GM12878 (cell line): Measurements from ENCODE around the gene KLK5. TPM values are rescaled to one million over a fixed set of nuclear protein-coding genes. Genes with fewer than 3 reads are reported as not detected.

Experiments
- ATAC-seq: fragments of 200-7000 bp; cut with Tn5 transposase; 3 replicates; pipeline ENCODE4 v1.9.1; 2020; ENCODE audit warnings: mild to moderate bottlenecking, moderate library complexity
- BruUV-seq: library from RNA; stranded (reverse); fragments of 400-500 nt; replicated peaks from 2 replicates; lab custom pipeline; 2021; lab: Mats Ljungman, UMichigan
- CTCF ChIA-PET: fragments of 300-600 bp; sonication (Branson Sonifier 250); formaldehyde crosslinking; extraction: SDS; loops from one replicate; lab custom pipeline; 2021; ENCODE audit warnings: inconsistent platforms; lab: Yijun Ruan, JAX
- POLR2A ChIA-PET: fragments of 350-600 bp; formaldehyde crosslinking; extraction: SDS; loops from one replicate; lab custom pipeline; 2021; ENCODE audit warnings: inconsistent platforms; lab: Charles Lee
- RAD21 ChIA-PET: fragments of 300-600 bp; sonication (Branson Sonifier 250); formaldehyde crosslinking; loops from one replicate; lab custom pipeline; 2023; ENCODE audit warnings: antibody characterized with exemption; ENCODE audit not compliant: unreplicated experiment; lab: Charles Lee
- SMC1A ChIA-PET: fragments of 300-600 bp; sonication (Branson Sonifier 250); formaldehyde crosslinking; loops from one replicate; lab custom pipeline; 2023; ENCODE audit not compliant: unreplicated experiment, uncharacterized antibody; lab: Charles Lee
- DNase-seq: peaks from one replicate; pipeline ENCODE4 v3.0.0-alpha.2; 2011; ENCODE audit warnings: low read depth, low spot score
- FAIRE-seq: peaks from 3 replicates; lab custom pipeline; 2011; peaks lifted over from hg19 to GRCh38; lab: Jason Lieb, UNC
- H2AFZ ChIP-seq: 2 replicates; pipeline ENCODE4 v1.6.0; 2011; ENCODE audit warnings: low read depth, low read length, control low read depth; ENCODE audit not compliant: control insufficient read depth
- H3K27ac ChIP-seq: 2 replicates; pipeline ENCODE4 v1.5.1; 2011; ENCODE audit warnings: control low read depth; ENCODE audit not compliant: control insufficient read depth, insufficient read depth
- H3K27me3 ChIP-seq, 2 experiments: replicated peaks in 1 of 2; 2 replicates each; pipeline versions ENCODE4 v1.6.0 to v1.6.1; 2011; ENCODE audit warnings: low read length in 1 of 2; ENCODE audit not compliant: control insufficient read depth in 2 of 2, insufficient read depth in 2 of 2
- H3K36me3 ChIP-seq, 2 experiments: 2 replicates each; pipeline ENCODE4 v1.5.1; 2011; ENCODE audit warnings: low read length in 1 of 2; ENCODE audit not compliant: control insufficient read depth in 2 of 2, insufficient read depth in 2 of 2
- H3K4me1 ChIP-seq: 2 replicates; pipeline ENCODE4 v1.6.1; 2011; ENCODE audit warnings: mild to moderate bottlenecking, low read length, moderate library complexity, mixed read lengths; ENCODE audit not compliant: control insufficient read depth, insufficient read depth
- H3K4me2 ChIP-seq: 2 replicates; pipeline ENCODE4 v1.6.0; 2011; ENCODE audit warnings: control low read depth; ENCODE audit not compliant: control insufficient read depth, insufficient read depth
- H3K4me3 ChIP-seq: fragments of 200-600 bp; sonication (generic); 2 replicates; pipeline ENCODE4 v1.5.1; 2016
- H3K79me2 ChIP-seq: 2 replicates; pipeline ENCODE4 v1.6.0; 2011; ENCODE audit warnings: low read length; ENCODE audit not compliant: control insufficient read depth, insufficient read depth
- H3K9ac ChIP-seq: 2 replicates; pipeline ENCODE4 v1.8.0; 2011; ENCODE audit warnings: low read length, control low read depth, mixed read lengths; ENCODE audit not compliant: control insufficient read depth, insufficient read depth
- H3K9me3 ChIP-seq: replicated peaks from 3 replicates; pipeline ENCODE4 v1.5.1; 2011; ENCODE audit warnings: mild to moderate bottlenecking, low read length; ENCODE audit not compliant: control insufficient read depth, insufficient read depth
- H4K20me1 ChIP-seq: 2 replicates; pipeline ENCODE4 v1.6.0; 2011; ENCODE audit not compliant: control insufficient read depth, insufficient read depth
- GABPA ChIP-seq: IDR thresholded peaks from 2 replicates; pipeline ENCODE4 v1.6.1; 2014; ENCODE audit warnings: antibody characterized with exemption, low read depth, mild to moderate bottlenecking, inconsistent platforms
- HDAC6 ChIP-seq: fragments of 200-600 bp; sonication (generic); IDR thresholded peaks from one replicate; pipeline ENCODE4 v1.8.0; 2017; ENCODE audit warnings: antibody characterized with exemption; ENCODE audit not compliant: unreplicated experiment
- PAX5 ChIP-seq: IDR thresholded peaks from 2 replicates; pipeline ENCODE4 v1.6.1; 2011; ENCODE audit warnings: low read depth, low read length, borderline replicate concordance
- TCF12 ChIP-seq: IDR thresholded peaks from 2 replicates; pipeline ENCODE4 v1.6.1; 2011; ENCODE audit warnings: low read depth, mild to moderate bottlenecking, low read length
- TCF3 ChIP-seq: IDR thresholded peaks from 2 replicates; pipeline ENCODE4 v1.6.1; 2012; ENCODE audit warnings: low read depth, mild to moderate bottlenecking, low read length, borderline replicate concordance; ENCODE audit not compliant: insufficient read depth
- ZNF622 ChIP-seq: fragments of 450-650 bp; IDR thresholded peaks from 2 replicates; pipeline ENCODE4 v1.6.1; 2017; ENCODE audit warnings: mild to moderate bottlenecking, inconsistent platforms
- WGBS: methylation state at CpG from one replicate; pipeline ENCODE4 v1.1.6; 2016; ENCODE audit warnings: low lambda C conversion rate; ENCODE audit not compliant: insufficient replicate concordance, insufficient coverage; ENCODE audit errors: missing lambda C conversion rate; 5-methylcytosine and 5-hydroxymethylcytosine counted together
- in situ Hi-C: fragments of 300-500 bp; cut with MboI; formaldehyde crosslinking; loops from 9 replicates; pipeline ENCODE4 v1.14.3; 2018; ENCODE audit warnings: mixed read lengths
- intact Hi-C: fragments of 100-400 bp; cut with micrococcal nuclease; formaldehyde crosslinking; loops from one replicate; pipeline ENCODE4 v1.14.2; 2022; ENCODE audit not compliant: unreplicated experiment
- polyA plus RNA-seq, 11 experiments: library from polyadenylated mRNA; depleted of rRNA in 4 of 11; unstranded in 6 of 11; stranded (reverse) in 5 of 11; fragments of >200 nt; fragmentation: Nextera tagmentation in 4 of 11; fragmentation: Illumina TruSeq in 1 of 11; extraction: Ambion mirVana in 4 of 11; extraction: Trizol in 1 of 11; gene quantifications; 1 replicate in 1 of 11; 2 replicates in 10 of 11; pipeline versions ENCODE4 v1.2.1 to v1.2.3, GENCODE V29; 2011 to 2016; ENCODE audit warnings: inconsistent platforms in 2 of 11, missing spikeins in 2 of 11, low read depth in 1 of 11
- total RNA-seq, 4 experiments: library from RNA; depleted of rRNA in 3 of 4; stranded (reverse); fragments of >200 nt in 3 of 4; fragmentation: Illumina TruSeq in 1 of 4; extraction: Trizol in 1 of 4; gene quantifications; 2 replicates each; pipeline versions ENCODE4 v1.2.1 to v1.2.3, GENCODE V29; 2013 to 2021
- TF ChIP-seq, protein P1 (sequence below): fragments of 450-650 bp; formaldehyde crosslinking; IDR thresholded peaks from 2 replicates; pipeline ENCODE4 v1.5.0; 2022; ENCODE audit warnings: mild to moderate bottlenecking, missing genetic modification characterization
- TF ChIP-seq, protein P2 (sequence below): IDR thresholded peaks from 2 replicates; pipeline ENCODE4 v1.6.1; 2011; ENCODE audit warnings: low read depth, low read length, improper control_type of control experiment, borderline replicate concordance
- TF ChIP-seq, protein P3 (sequence below): IDR thresholded peaks from 2 replicates; pipeline ENCODE4 v1.6.1; 2012; ENCODE audit warnings: improper control_type of control experiment, low read depth, low read length; ENCODE audit not compliant: insufficient replicate concordance

KLK5 gene
- total and polyA plus RNA-seq, 10 of the 15 experiments (the other 5 are each of a cell fraction or from before 2014, with no cell fraction given): 0.16 TPM; not detected in 9

DNA sequence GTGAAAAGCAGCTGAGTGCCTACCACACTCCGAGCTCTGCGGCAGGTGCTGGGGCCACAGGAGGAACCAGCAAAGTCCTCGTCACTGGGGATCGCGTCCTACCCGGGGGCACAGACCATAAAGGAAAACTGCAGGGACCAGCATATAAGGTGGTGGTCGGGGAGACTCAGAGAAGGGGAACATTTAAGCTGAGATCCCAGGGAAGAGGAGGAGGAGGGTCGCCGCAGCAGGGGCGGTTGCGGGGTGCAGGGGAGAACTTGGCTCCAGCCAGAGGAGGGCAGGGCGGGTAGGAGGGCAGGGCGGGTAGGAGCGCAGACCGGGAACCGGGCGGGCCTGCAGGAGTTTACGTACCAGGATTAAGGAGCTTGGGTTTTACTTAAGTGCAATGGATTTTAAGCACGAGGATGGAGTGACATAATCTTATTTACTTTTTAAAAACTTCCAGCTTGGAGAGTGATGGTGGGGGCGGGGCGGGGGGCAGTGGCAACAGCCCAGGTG is 40.7 kb downstream of the KLK5 start:
- TF ChIP-seq GABPA: no peak
- TF ChIP-seq TCF12: no peak
- no peak for TF ChIP-seq PAX5
- TF ChIP-seq, protein P1, sequence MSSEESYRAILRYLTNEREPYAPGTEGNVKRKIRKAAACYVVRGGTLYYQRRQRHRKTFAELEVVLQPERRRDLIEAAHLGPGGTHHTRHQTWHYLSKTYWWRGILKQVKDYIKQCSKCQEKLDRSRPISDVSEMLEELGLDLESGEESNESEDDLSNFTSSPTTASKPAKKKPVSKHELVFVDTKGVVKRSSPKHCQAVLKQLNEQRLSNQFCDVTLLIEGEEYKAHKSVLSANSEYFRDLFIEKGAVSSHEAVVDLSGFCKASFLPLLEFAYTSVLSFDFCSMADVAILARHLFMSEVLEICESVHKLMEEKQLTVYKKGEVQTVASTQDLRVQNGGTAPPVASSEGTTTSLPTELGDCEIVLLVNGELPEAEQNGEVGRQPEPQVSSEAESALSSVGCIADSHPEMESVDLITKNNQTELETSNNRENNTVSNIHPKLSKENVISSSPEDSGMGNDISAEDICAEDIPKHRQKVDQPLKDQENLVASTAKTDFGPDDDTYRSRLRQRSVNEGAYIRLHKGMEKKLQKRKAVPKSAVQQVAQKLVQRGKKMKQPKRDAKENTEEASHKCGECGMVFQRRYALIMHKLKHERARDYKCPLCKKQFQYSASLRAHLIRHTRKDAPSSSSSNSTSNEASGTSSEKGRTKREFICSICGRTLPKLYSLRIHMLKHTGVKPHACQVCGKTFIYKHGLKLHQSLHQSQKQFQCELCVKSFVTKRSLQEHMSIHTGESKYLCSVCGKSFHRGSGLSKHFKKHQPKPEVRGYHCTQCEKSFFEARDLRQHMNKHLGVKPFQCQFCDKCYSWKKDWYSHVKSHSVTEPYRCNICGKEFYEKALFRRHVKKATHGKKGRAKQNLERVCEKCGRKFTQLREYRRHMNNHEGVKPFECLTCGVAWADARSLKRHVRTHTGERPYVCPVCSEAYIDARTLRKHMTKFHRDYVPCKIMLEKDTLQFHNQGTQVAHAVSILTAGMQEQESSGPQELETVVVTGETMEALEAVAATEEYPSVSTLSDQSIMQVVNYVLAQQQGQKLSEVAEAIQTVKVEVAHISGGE (CRISPR knock-in tag): no peak
- no peak for TF ChIP-seq ZNF622
- TF ChIP-seq, protein P2, sequence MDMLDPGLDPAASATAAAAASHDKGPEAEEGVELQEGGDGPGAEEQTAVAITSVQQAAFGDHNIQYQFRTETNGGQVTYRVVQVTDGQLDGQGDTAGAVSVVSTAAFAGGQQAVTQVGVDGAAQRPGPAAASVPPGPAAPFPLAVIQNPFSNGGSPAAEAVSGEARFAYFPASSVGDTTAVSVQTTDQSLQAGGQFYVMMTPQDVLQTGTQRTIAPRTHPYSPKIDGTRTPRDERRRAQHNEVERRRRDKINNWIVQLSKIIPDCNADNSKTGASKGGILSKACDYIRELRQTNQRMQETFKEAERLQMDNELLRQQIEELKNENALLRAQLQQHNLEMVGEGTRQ: no peak
- TF ChIP-seq HDAC6: no peak
- TF ChIP-seq, protein P3, sequence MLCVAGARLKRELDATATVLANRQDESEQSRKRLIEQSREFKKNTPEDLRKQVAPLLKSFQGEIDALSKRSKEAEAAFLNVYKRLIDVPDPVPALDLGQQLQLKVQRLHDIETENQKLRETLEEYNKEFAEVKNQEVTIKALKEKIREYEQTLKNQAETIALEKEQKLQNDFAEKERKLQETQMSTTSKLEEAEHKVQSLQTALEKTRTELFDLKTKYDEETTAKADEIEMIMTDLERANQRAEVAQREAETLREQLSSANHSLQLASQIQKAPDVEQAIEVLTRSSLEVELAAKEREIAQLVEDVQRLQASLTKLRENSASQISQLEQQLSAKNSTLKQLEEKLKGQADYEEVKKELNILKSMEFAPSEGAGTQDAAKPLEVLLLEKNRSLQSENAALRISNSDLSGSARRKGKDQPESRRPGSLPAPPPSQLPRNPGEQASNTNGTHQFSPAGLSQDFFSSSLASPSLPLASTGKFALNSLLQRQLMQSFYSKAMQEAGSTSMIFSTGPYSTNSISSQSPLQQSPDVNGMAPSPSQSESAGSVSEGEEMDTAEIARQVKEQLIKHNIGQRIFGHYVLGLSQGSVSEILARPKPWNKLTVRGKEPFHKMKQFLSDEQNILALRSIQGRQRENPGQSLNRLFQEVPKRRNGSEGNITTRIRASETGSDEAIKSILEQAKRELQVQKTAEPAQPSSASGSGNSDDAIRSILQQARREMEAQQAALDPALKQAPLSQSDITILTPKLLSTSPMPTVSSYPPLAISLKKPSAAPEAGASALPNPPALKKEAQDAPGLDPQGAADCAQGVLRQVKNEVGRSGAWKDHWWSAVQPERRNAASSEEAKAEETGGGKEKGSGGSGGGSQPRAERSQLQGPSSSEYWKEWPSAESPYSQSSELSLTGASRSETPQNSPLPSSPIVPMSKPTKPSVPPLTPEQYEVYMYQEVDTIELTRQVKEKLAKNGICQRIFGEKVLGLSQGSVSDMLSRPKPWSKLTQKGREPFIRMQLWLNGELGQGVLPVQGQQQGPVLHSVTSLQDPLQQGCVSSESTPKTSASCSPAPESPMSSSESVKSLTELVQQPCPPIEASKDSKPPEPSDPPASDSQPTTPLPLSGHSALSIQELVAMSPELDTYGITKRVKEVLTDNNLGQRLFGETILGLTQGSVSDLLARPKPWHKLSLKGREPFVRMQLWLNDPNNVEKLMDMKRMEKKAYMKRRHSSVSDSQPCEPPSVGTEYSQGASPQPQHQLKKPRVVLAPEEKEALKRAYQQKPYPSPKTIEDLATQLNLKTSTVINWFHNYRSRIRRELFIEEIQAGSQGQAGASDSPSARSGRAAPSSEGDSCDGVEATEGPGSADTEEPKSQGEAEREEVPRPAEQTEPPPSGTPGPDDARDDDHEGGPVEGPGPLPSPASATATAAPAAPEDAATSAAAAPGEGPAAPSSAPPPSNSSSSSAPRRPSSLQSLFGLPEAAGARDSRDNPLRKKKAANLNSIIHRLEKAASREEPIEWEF: no peak
- TF ChIP-seq TCF3: no peak
- TF ChIP-seq, all 136 proteins: peak for 0
- Histone ChIP-seq H3K4me3 (no peak overlapping the region), H3K4me2 (no peak overlapping the region), H3K9ac (no peak overlapping the region), H3K79me2 (no peaks in the 10 kb centered on the region), H3K9me3 (no peaks in the 10 kb centered on the region; the same call in 2 of the 3 replicates), H2AFZ (no peak overlapping the region), H3K36me3 (no peaks in the 10 kb centered on the region), H3K27me3 (peaks cover 4 to 9% of the 10 kb centered on the region in 2 experiments; a peak in 3 of 4 replicates), H3K4me1 (no peaks in the 10 kb centered on the region), H4K20me1 (no peaks in the 10 kb centered on the region), H3K27ac (no peak overlapping the region)
- in situ Hi-C loops (no loop called here), intact Hi-C loops (no loop called here)
- ATAC-seq (no peak), DNase-seq (no peak), FAIRE-seq (no peak)
- ChIA-PET SMC1A (interaction anchor here (0.9 to 1.6 kb wide), 3 partner anchors 9 to 111 kb away, joined by 3 to 4 read pairs (median 3); no protein-coding TSS in a partner anchor), CTCF (interaction anchor here (1.8 kb wide), 1 partner anchor 10 kb away, joined by 11 read pairs; no protein-coding TSS in a partner anchor), RAD21 (interaction anchor here (2.5 kb wide), 1 partner anchor 10 kb away, joined by 11 read pairs; no protein-coding TSS in a partner anchor), POLR2A (no interaction called here)
- 38% methylated on average over 16 of the region's 21 CpGs for WGBS
- no TSS peak for BruUV-seq
